Left lung (tissue), 10 donors: ENCODE data around the gene TACO1. TPM values are rescaled to one million over a fixed set of nuclear protein-coding genes. Genes with fewer than 3 reads are reported as not detected.

Experiments
- ATAC-seq: fragments of 200-7000 bp; cut with Tn5 transposase; one replicate; pipeline ENCODE4 v1.9.1; 2020; ENCODE audit warnings: moderate library complexity
- DNase-seq, 4 donors: peaks; one replicate each; pipeline ENCODE4 v3.0.0-alpha.2; 2013 to 2020
- H3K27ac ChIP-seq, 2 donors: fragments of 200-600 bp; sonication (generic) in 1 of 2; one replicate each; pipeline versions ENCODE4 v1.5.0 to v1.8.0; 2020 to 2021
- H3K27me3 ChIP-seq, 2 donors: fragments of 200-600 bp; sonication (generic) in 1 of 2; one replicate each; pipeline versions ENCODE4 v1.5.0 to v1.8.0; 2020 to 2021
- H3K36me3 ChIP-seq, 2 donors: fragments of 200-600 bp; sonication (generic) in 1 of 2; one replicate each; pipeline versions ENCODE4 v1.5.0 to v1.8.0; 2020 to 2021
- H3K4me1 ChIP-seq, 2 donors: fragments of 200-600 bp; one replicate each; pipeline ENCODE4 v1.8.0; 2021
- H3K4me3 ChIP-seq, 2 donors: fragments of 200-600 bp; sonication (generic) in 1 of 2; one replicate each; pipeline versions ENCODE4 v1.5.0 to v1.8.0; 2020 to 2021; ENCODE audit warnings: mild to moderate bottlenecking in 1 of 2
- H3K9me3 ChIP-seq, 2 donors: fragments of 200-600 bp; sonication (generic) in 1 of 2; one replicate each; pipeline versions ENCODE4 v1.5.0 to v1.8.0; 2020 to 2021
- CTCF ChIP-seq, 2 donors: fragments of 200-600 bp; sonication (generic) in 1 of 2; IDR thresholded peaks; one replicate each; pipeline versions ENCODE4 v1.5.0 to v1.8.0; 2021; ENCODE audit warnings: antibody characterized with exemption in 2 of 2
- intact Hi-C, 2 donors: fragments of 100-400 bp; cut with DNase I; formaldehyde crosslinking; loops; one replicate each; pipeline versions ENCODE4 v1.11.2 to v1.14.2; 2022
- polyA plus RNA-seq, 6 donors: library from polyadenylated mRNA; unstranded; fragments of 120-200 nt; gene quantifications; one replicate each; pipeline ENCODE4 v1.2.1, GENCODE V29; 2013; ENCODE audit not compliant: insufficient read length in 6 of 6
- total RNA-seq, 2 donors: library from RNA; stranded (reverse); fragmentation: NEBNext Ultra II Directional; extraction: Animal tissue kit (Norgen Biotek cat#: 25700); gene quantifications; one replicate each; pipeline ENCODE4 v1.2.1, GENCODE V29; 2021
- donor health status: DM: no; HTN: yes; CAD: no.
- donor health status: DM: no; HTN: no; CAD: no.

The TACO1 gene
- total and polyA plus RNA-seq, 8 donors, result 15.1 to 20.2 (median 18.1) TPM

- no peaks in the 10 kb centered on the region for H3K9me3 ChIP-seq
- ATAC-seq, result peak; percentile 83
- intact Hi-C loops, result no loop called here
- H3K27ac ChIP-seq, result peak overlapping the region; percentile 16 to 82
- H3K4me3 ChIP-seq, result no peak overlapping the region
- no peak for TF ChIP-seq CTCF (IDR thresholded peaks at IDR 0.05)
- peaks cover 0 to 9% of the 10 kb centered on the region in 2 donors for H3K36me3 ChIP-seq
- no peaks in the 10 kb centered on the region for H3K27me3 ChIP-seq
- peaks cover 3 to 95% of the 10 kb centered on the region in 2 donors for H3K4me1 ChIP-seq
- DNase-seq, result peak in 1 of 4 donors; percentile 46
These were observed 46.5 kb downstream of the TACO1 start for GRCh38 chr17:63647065-63647725.

GRCh38 chr17:63647936-63648335 lies 47.2 kb downstream of the TACO1 start:
- Histone ChIP-seq H3K4me3 (no peak overlapping the region), H3K27ac (peak overlapping the region in 1 of 2 donors; percentile 82), H3K9me3 (no peaks in the 10 kb centered on the region), H3K4me1 (peaks cover 3 to 95% of the 10 kb centered on the region in 2 donors), H3K27me3 (no peaks in the 10 kb centered on the region), H3K36me3 (peaks cover 0 to 16% of the 10 kb centered on the region in 2 donors)
- intact Hi-C loops, result no loop called here
- no peak for ATAC-seq
- TF ChIP-seq CTCF (IDR thresholded peaks at IDR 0.05), result no peak
- no peak for DNase-seq

GRCh38 chr17:63649813-63650212 lies 49.1 kb downstream of the TACO1 start:
- H3K36me3 ChIP-seq, result peaks cover 0 to 35% of the 10 kb centered on the region in 2 donors
- H3K4me1 ChIP-seq, result peaks cover 3 to 87% of the 10 kb centered on the region in 2 donors
- ATAC-seq (peak; percentile 20), DNase-seq (no peak)
- intact Hi-C loops, result no loop called here
- no peak for TF ChIP-seq CTCF (IDR thresholded peaks at IDR 0.05)
- no peaks in the 10 kb centered on the region for H3K9me3 ChIP-seq
- H3K4me3 ChIP-seq, result no peak overlapping the region
- H3K27me3 ChIP-seq, result no peaks in the 10 kb centered on the region
- peak overlapping the region in 1 of 2 donors; percentile 33 for H3K27ac ChIP-seq

- no peak overlapping the region for H3K27ac ChIP-seq
These were observed 51.4 kb downstream of the TACO1 start for GRCh38 chr17:63652106-63652505.

More at GRCh38 chr17:63652106-63652505, 51.4 kb downstream of the TACO1 start:
- DNase-seq, result no peak
- Histone ChIP-seq H3K27me3 (no peaks in the 10 kb centered on the region), H3K4me3 (no peak overlapping the region), H3K9me3 (no peaks in the 10 kb centered on the region), H3K36me3 (peaks cover 0 to 43% of the 10 kb centered on the region in 2 donors), H3K4me1 (peaks cover 0 to 71% of the 10 kb centered on the region in 2 donors)
- intact Hi-C loops, result no loop called here
- no peak for TF ChIP-seq CTCF (IDR thresholded peaks at IDR 0.05)
- no peak for ATAC-seq
